HCT116 (cell line): ENCODE measurements around the gene HBG2. TPM values are rescaled to one million over a fixed set of nuclear protein-coding genes. Genes with fewer than 3 reads are reported as not detected.

Source experiments
- ATAC-seq: fragments of 200-7000 bp; cut with Tn5 transposase; 2 replicates; pipeline ENCODE4 v1.9.1; 2020; ENCODE audit warnings: mild to moderate bottlenecking, moderate library complexity
- BruUV-seq: library from RNA; stranded (reverse); fragments of 400-500 nt; replicated peaks from 2 replicates; lab custom pipeline; 2021; lab: Mats Ljungman, UMichigan
- CTCF ChIA-PET: fragments of 300-600 bp; sonication (Branson Sonifier 250); formaldehyde crosslinking; loops from one replicate; lab custom pipeline; 2021; ENCODE audit warnings: antibody characterized with exemption; lab: Charles Lee
- POLR2A ChIA-PET: fragments of 300-600, 350-600 bp; sonication (Branson Sonifier 250); formaldehyde crosslinking; loops from one replicate; lab custom pipeline; 2021; ENCODE audit warnings: antibody characterized with exemption; lab: Charles Lee
- RAD21 ChIA-PET, 2 experiments: fragments of 300-600 bp; sonication (Branson Sonifier 250); formaldehyde crosslinking; loops; one replicate each; lab custom pipeline; 2023; ENCODE audit warnings: low total read pairs in 2 of 2; ENCODE audit not compliant: uncharacterized antibody in 2 of 2, unreplicated experiment in 2 of 2, low non-redundant PET in 1 of 2; lab: Charles Lee
- DNase-seq: peaks from one replicate; pipeline ENCODE4 v3.0.0-alpha.2; 2010; ENCODE audit warnings: low read depth, low spot score
- H2AFZ ChIP-seq: fragments of 200-600 bp; shearing (Covaris generic), sonication (generic); 2 replicates; pipeline ENCODE4 v1.6.1; 2017; ENCODE audit warnings: low read depth, mixed run types, mixed read lengths, antibody characterized with exemption, low read length; ENCODE audit not compliant: poor library complexity, severe bottlenecking
- H3K27ac ChIP-seq: 2 replicates; pipeline ENCODE4 v1.5.1; 2012; ENCODE audit warnings: low read depth, low read length
- H3K27me3 ChIP-seq: fragments of 200-600 bp; sonication (generic); 2 replicates; pipeline ENCODE4 v1.6.1; 2016; ENCODE audit warnings: mixed run types, low read length, mixed read lengths; ENCODE audit not compliant: insufficient read depth
- H3K36me3 ChIP-seq, 2 experiments: fragments of 200-500 bp in 1 of 2; fragments of 200-600 bp in 1 of 2; sonication (Bioruptor generic) in 1 of 2; sonication (generic) in 1 of 2; 2 replicates each; pipeline versions ENCODE4 v1.5.1 to v1.6.1; 2014 to 2016; ENCODE audit warnings: low read length in 2 of 2, inconsistent platforms in 1 of 2, mixed read lengths in 1 of 2, mixed run types in 1 of 2; ENCODE audit not compliant: insufficient read depth in 2 of 2, control insufficient read depth in 1 of 2
- H3K4me1 ChIP-seq, 2 experiments: fragments of 200-600 bp in 1 of 2; sonication (generic) in 1 of 2; 2 replicates each; pipeline versions ENCODE4 v1.5.1 to v1.6.1; 2012 to 2017; ENCODE audit warnings: low read length in 2 of 2, inconsistent platforms in 1 of 2, mild to moderate bottlenecking in 1 of 2, mixed read lengths in 1 of 2, mixed run types in 1 of 2, moderate library complexity in 1 of 2; ENCODE audit not compliant: insufficient read depth in 2 of 2, control insufficient read depth in 1 of 2
- H3K4me2 ChIP-seq: fragments of 200-600 bp; sonication (generic); 2 replicates; pipeline ENCODE4 v1.6.1; 2017; ENCODE audit warnings: mixed run types, low read length, mixed read lengths
- H3K4me3 ChIP-seq, 2 experiments: fragments of 200-600 bp in 1 of 2; sonication (generic) in 1 of 2; replicated peaks in 1 of 2; 2 replicates each; pipeline ENCODE4 v1.5.1; 2011 to 2016; ENCODE audit warnings: low read length in 2 of 2, control low read depth in 1 of 2, low read depth in 1 of 2, mild to moderate bottlenecking in 1 of 2, mixed read lengths in 1 of 2, mixed run types in 1 of 2
- H3K79me2 ChIP-seq: fragments of 200-600 bp; sonication (generic); 2 replicates; pipeline ENCODE4 v1.6.1; 2017; ENCODE audit warnings: mild to moderate bottlenecking, mixed run types, low read length, moderate library complexity, mixed read lengths; ENCODE audit not compliant: insufficient read depth
- H3K9ac ChIP-seq: fragments of 200-600 bp; sonication (generic); 2 replicates; pipeline ENCODE4 v1.6.1; 2016; ENCODE audit warnings: low read length, mixed read lengths
- H3K9me2 ChIP-seq: fragments of 200-600 bp; sonication (generic), shearing (Covaris generic); 2 replicates; pipeline ENCODE4 v1.6.1; 2017; ENCODE audit warnings: mixed run types, mild to moderate bottlenecking, moderate library complexity; ENCODE audit not compliant: insufficient read depth
- H3K9me3 ChIP-seq, 2 experiments: fragments of 200-500 bp in 1 of 2; fragments of 200-600 bp in 1 of 2; sonication (Bioruptor generic) in 1 of 2; sonication (generic) in 1 of 2; 2 replicates each; pipeline ENCODE4 v1.6.1; 2014 to 2017; ENCODE audit warnings: low read length in 2 of 2, mixed read lengths in 2 of 2, inconsistent platforms in 1 of 2, low read depth in 1 of 2, mild to moderate bottlenecking in 1 of 2, mixed run types in 1 of 2, moderate library complexity in 1 of 2; ENCODE audit not compliant: control insufficient read depth in 1 of 2, insufficient read depth in 1 of 2
- H4K20me1 ChIP-seq: fragments of 200-600 bp; sonication (generic), shearing (Covaris generic); 2 replicates; pipeline ENCODE4 v1.6.1; 2017; ENCODE audit warnings: mixed run types, mild to moderate bottlenecking, moderate library complexity; ENCODE audit not compliant: insufficient read depth
- CEBPB ChIP-seq: IDR thresholded peaks from 2 replicates; pipeline ENCODE4 v1.6.1; 2012; ENCODE audit warnings: low read depth
- EGR1 ChIP-seq: IDR thresholded peaks from 2 replicates; pipeline ENCODE4 v1.6.1; 2012; ENCODE audit warnings: low read depth
- ELF1 ChIP-seq: IDR thresholded peaks from 2 replicates; pipeline ENCODE4 v1.6.1; 2012; ENCODE audit warnings: low read depth, borderline replicate concordance
- EZH2phosphoT487 ChIP-seq: fragments of 200-600 bp; IDR thresholded peaks from 2 replicates; pipeline ENCODE4 v1.6.1; 2018; ENCODE audit warnings: antibody characterized with exemption, borderline replicate concordance
- MAX ChIP-seq: IDR thresholded peaks from 2 replicates; pipeline ENCODE4 v1.6.1; 2012
- POLR2A ChIP-seq: IDR thresholded peaks from 2 replicates; pipeline ENCODE4 v1.7.0; 2011; ENCODE audit warnings: borderline replicate concordance; ENCODE audit not compliant: insufficient read depth, insufficient read length; ENCODE audit errors: extremely low read depth
- RAD21 ChIP-seq: IDR thresholded peaks from 2 replicates; pipeline ENCODE4 v1.6.1; 2012; ENCODE audit warnings: low read depth, mild to moderate bottlenecking
- REST ChIP-seq: IDR thresholded peaks from 2 replicates; pipeline ENCODE4 v1.6.1; 2012; ENCODE audit warnings: low read depth
- SIN3A ChIP-seq: IDR thresholded peaks from 2 replicates; pipeline ENCODE4 v1.6.1; 2012; ENCODE audit warnings: low read depth
- SP1 ChIP-seq: IDR thresholded peaks from 2 replicates; pipeline ENCODE4 v1.6.1; 2012; ENCODE audit warnings: low read depth
- TCF7L2 ChIP-seq: IDR thresholded peaks from 2 replicates; pipeline ENCODE4 v1.7.0; 2011; ENCODE audit warnings: borderline replicate concordance, inconsistent platforms; ENCODE audit not compliant: insufficient read depth, insufficient read length; ENCODE audit errors: extremely low read depth
- YY1 ChIP-seq: IDR thresholded peaks from 2 replicates; pipeline ENCODE4 v1.6.1; 2011; ENCODE audit warnings: low read length, low read depth, moderate library complexity, mild to moderate bottlenecking; ENCODE audit not compliant: insufficient replicate concordance; ENCODE audit errors: extremely low read depth
- ZBTB33 ChIP-seq: IDR thresholded peaks from 2 replicates; pipeline ENCODE4 v1.6.1; 2011; ENCODE audit warnings: mild to moderate bottlenecking, low read length, moderate library complexity; ENCODE audit not compliant: insufficient replicate concordance; ENCODE audit errors: extremely low read depth
- ZNF274 ChIP-seq: fragments of 200-500 bp; sonication (Bioruptor generic); IDR thresholded peaks from 2 replicates; pipeline ENCODE4 v1.6.1; 2014; ENCODE audit warnings: mild to moderate bottlenecking, low read depth, low read length, inconsistent platforms
- intact Hi-C: fragments of 100-400 bp; cut with micrococcal nuclease; formaldehyde crosslinking; loops from 2 replicates; pipeline ENCODE4 v1.10.0; 2022
- total RNA-seq: library from RNA; stranded (reverse); gene quantifications from one replicate; pipeline ENCODE4 v1.2.1, GENCODE V29; 2021; ENCODE audit not compliant: unreplicated experiment

The HBG2 gene
- total RNA-seq, 1 experiment from 2014 or later: 48.1 TPM

GRCh38 chr11:5266609-5267008, 12.0 kb upstream of the HBG2 start (continued):
- TF ChIP-seq YY1: no peak
- TF ChIP-seq ELF1: no peak
- TF ChIP-seq ZNF274: no peak
- TF ChIP-seq EZH2phosphoT487: no peak
- no peak for TF ChIP-seq TCF7L2
- TF ChIP-seq EGR1: no peak
- TF ChIP-seq MAX: no peak

- no peak for DNase-seq
- H3K9me3 ChIP-seq: no peaks in the 10 kb centered on the region
- ChIA-PET POLR2A (no interaction called here), CTCF (no interaction called here), RAD21 (no interaction called here)
- no peaks in the 10 kb centered on the region for H3K27me3 ChIP-seq
- no peaks in the 10 kb centered on the region; the same call in 1 of the 2 replicates for H4K20me1 ChIP-seq
- no peak overlapping the region for H3K4me2 ChIP-seq
- no peak for ATAC-seq
- peaks cover 0 to 8% of the 10 kb centered on the region in 2 experiments; a peak in 1 of 4 replicates for H3K36me3 ChIP-seq
- intact Hi-C loops: no loop called here
- H3K79me2 ChIP-seq: no peaks in the 10 kb centered on the region
- H3K27ac ChIP-seq: no peak overlapping the region
- H3K9ac ChIP-seq: no peak overlapping the region
- no peak for TF ChIP-seq ZNF274
- no peak for TF ChIP-seq REST
- no peak for TF ChIP-seq POLR2A
- no peak for TF ChIP-seq ZBTB33
- TF ChIP-seq SP1: no peak
- no peak for TF ChIP-seq RAD21
- no peak for TF ChIP-seq SIN3A
- TF ChIP-seq CEBPB: no peak
- no peak for TF ChIP-seq ELF1
- H3K4me3 ChIP-seq: no peak overlapping the region
- H3K4me1 ChIP-seq: no peaks in the 10 kb centered on the region
- H2AFZ ChIP-seq: no peak overlapping the region
- no TSS peak for BruUV-seq
- no peaks in the 10 kb centered on the region for H3K9me2 ChIP-seq
These were observed 11.3 kb upstream of the HBG2 start for GRCh38 chr11:5265832-5266231.
